Lung (tissue), 12 donors: ENCODE data around the gene PLA2G5. TPM values are rescaled to one million over a fixed set of nuclear protein-coding genes. Genes with fewer than 3 reads are reported as not detected.
A peak's percentile ranks its signal among the peaks of the same experiment; 100 is the strongest.

Experiments
- ATAC-seq: fragments of 200-7000 bp; cut with Tn5 transposase; one replicate; pipeline ENCODE4 v1.9.1; 2020; ENCODE audit warnings: moderate number of reproducible peaks; ENCODE audit not compliant: insufficient read depth, low FRiP score
- DNase-seq, 3 donors: peaks; one replicate each; pipeline ENCODE4 v3.0.0-alpha.2; 2013 to 2017
- H3K27ac ChIP-seq, 2 donors: one replicate each; pipeline ENCODE4 v1.5.1; 2013; ENCODE audit warnings: mild to moderate bottlenecking in 2 of 2, moderate library complexity in 2 of 2, control low read depth in 1 of 2, inconsistent platforms in 1 of 2, low read depth in 1 of 2, low read length in 1 of 2
- H3K27me3 ChIP-seq, 3 donors: one replicate each; pipeline ENCODE4 v1.5.1; 2013; ENCODE audit warnings: low read length in 2 of 3; ENCODE audit not compliant: control insufficient read depth in 3 of 3, insufficient read depth in 3 of 3
- H3K36me3 ChIP-seq, 4 donors: one replicate each; pipeline ENCODE4 v1.5.1; 2013; ENCODE audit warnings: low read length in 4 of 4, mild to moderate bottlenecking in 1 of 4, moderate library complexity in 1 of 4; ENCODE audit not compliant: control insufficient read depth in 4 of 4, insufficient read depth in 4 of 4
- H3K4me1 ChIP-seq, 5 donors: one replicate each; pipeline ENCODE4 v1.5.1; 2013; ENCODE audit warnings: low read length in 5 of 5, mild to moderate bottlenecking in 2 of 5, moderate library complexity in 1 of 5; ENCODE audit not compliant: control insufficient read depth in 5 of 5, insufficient read depth in 5 of 5
- H3K4me3 ChIP-seq: one replicate; pipeline ENCODE4 v1.5.1; 2013; ENCODE audit warnings: mild to moderate bottlenecking, control low read depth, moderate library complexity
- H3K9ac ChIP-seq, 2 donors: one replicate each; pipeline ENCODE4 v1.5.1; 2013; ENCODE audit warnings: low read length in 2 of 2, control low read depth in 1 of 2; ENCODE audit not compliant: insufficient read depth in 1 of 2
- H3K9me3 ChIP-seq, 4 donors: one replicate each; pipeline ENCODE4 v1.5.1; 2013; ENCODE audit warnings: low read length in 3 of 4, mild to moderate bottlenecking in 1 of 4, moderate library complexity in 1 of 4; ENCODE audit not compliant: control insufficient read depth in 4 of 4, insufficient read depth in 3 of 4
- WGBS, 2 donors: extraction: QIAGEN DNeasy Blood & Tissue Kit; methylation state at CpG; one replicate each; pipeline ENCODE4 v1.1.7; 2013; 5-methylcytosine and 5-hydroxymethylcytosine counted together
- polyA plus RNA-seq, 2 donors: library from polyadenylated mRNA; stranded (reverse); fragments of 200-250 nt; gene quantifications; one replicate each; pipeline ENCODE4 v1.2.1, GENCODE V29; 2013
- total RNA-seq, 2 donors: library from RNA; depleted of rRNA in 1 of 2; stranded (reverse); fragments of >200 nt in 1 of 2; gene quantifications; one replicate each; pipeline ENCODE4 v1.2.1, GENCODE V29; 2014 to 2021
- TF ChIP-seq, protein P1 (sequence below): IDR thresholded peaks from 2 replicates; pipeline ENCODE4 v1.5.1; 2012; ENCODE audit warnings: mild to moderate bottlenecking; ENCODE audit errors: control extremely low read depth, extremely low read depth
- donor health status: control.
- donor health status: control.
- donor health status: Bipolar disorder and iron deficiency.
- donor health status: healthy.
- donor health status: DM: yes; HTN: yes; CAD: no.

PLA2G5 gene
- total and polyA plus RNA-seq, 4 donors, result 1.1 to 6.5 (median 2.6) TPM

DNA sequence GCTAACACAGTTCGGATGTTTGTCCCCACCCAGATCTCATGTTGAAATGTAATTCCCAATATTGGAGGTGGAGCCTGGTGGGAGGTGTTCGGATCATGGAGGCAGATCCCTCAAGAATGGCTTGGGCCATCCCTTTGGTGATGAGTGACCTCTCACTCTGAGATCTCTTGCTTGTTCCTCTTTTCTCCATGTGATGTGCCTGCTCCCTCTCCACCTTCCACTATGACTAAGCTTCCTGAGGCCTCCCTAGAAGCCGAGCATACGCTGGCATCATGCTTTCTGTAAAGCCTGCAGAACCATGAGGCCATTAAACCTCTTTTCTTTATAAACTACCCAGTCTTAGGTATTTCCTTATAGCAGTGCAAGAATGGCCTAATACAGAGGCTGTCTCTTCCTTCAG lies 8.1 kb upstream of the PLA2G5 start:
- no peak for DNase-seq
- no peaks in the 10 kb centered on the region for H3K9me3 ChIP-seq
- no peak overlapping the region for H3K9ac ChIP-seq
- H3K27ac ChIP-seq, result no peak overlapping the region
- TF ChIP-seq, protein P1, sequence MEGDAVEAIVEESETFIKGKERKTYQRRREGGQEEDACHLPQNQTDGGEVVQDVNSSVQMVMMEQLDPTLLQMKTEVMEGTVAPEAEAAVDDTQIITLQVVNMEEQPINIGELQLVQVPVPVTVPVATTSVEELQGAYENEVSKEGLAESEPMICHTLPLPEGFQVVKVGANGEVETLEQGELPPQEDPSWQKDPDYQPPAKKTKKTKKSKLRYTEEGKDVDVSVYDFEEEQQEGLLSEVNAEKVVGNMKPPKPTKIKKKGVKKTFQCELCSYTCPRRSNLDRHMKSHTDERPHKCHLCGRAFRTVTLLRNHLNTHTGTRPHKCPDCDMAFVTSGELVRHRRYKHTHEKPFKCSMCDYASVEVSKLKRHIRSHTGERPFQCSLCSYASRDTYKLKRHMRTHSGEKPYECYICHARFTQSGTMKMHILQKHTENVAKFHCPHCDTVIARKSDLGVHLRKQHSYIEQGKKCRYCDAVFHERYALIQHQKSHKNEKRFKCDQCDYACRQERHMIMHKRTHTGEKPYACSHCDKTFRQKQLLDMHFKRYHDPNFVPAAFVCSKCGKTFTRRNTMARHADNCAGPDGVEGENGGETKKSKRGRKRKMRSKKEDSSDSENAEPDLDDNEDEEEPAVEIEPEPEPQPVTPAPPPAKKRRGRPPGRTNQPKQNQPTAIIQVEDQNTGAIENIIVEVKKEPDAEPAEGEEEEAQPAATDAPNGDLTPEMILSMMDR, result no peak
- 73 to 87% methylated on average over 4 of the region's 4 CpGs for WGBS, 2 donors
- no peak for ATAC-seq
- peaks cover 0 to 2% (median 0%) of the 10 kb centered on the region in 3 donors for H3K27me3 ChIP-seq
- H3K4me1 ChIP-seq, result peaks cover 0 to 1% (median 0%) of the 10 kb centered on the region in 5 donors
- H3K4me3 ChIP-seq, result no peak overlapping the region
- H3K36me3 ChIP-seq, result no peaks in the 10 kb centered on the region

DNA sequence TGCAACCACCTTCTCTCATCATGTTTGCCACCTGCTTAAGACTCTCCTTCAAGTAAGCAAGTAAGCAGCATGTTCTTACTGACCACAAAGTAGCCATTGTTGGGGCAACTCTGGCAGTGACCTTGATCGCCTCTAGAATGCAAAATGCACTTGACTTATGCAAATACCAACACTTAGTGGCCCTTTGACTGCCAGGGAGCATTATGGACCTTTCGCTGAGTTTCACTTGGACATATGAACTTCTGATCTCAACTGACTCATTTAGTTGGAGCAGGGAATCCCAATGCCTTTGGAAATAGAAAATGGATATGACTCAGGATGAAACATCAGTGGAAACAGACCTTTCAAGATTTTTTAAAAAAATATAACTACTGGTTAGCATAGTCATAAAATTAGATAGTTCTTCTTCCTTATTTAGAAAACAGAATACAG lies 6.1 kb upstream of the PLA2G5 start:
- peaks cover 0 to 2% (median 0%) of the 10 kb centered on the region in 3 donors for H3K27me3 ChIP-seq
- H3K9me3 ChIP-seq, result no peaks in the 10 kb centered on the region
- ATAC-seq (peak; percentile 58), DNase-seq (no peak)
- H3K9ac ChIP-seq, result no peak overlapping the region
- H3K27ac ChIP-seq, result no peak overlapping the region
- WGBS, 2 donors, result 70 to 90% methylated on average over 2 of the region's 2 CpGs
- no peaks in the 10 kb centered on the region for H3K36me3 ChIP-seq
- H3K4me3 ChIP-seq, result no peak overlapping the region
- TF ChIP-seq, protein P1, result no peak
- H3K4me1 ChIP-seq, result peaks cover 0 to under 1% (median 0%) of the 10 kb centered on the region in 5 donors

DNA sequence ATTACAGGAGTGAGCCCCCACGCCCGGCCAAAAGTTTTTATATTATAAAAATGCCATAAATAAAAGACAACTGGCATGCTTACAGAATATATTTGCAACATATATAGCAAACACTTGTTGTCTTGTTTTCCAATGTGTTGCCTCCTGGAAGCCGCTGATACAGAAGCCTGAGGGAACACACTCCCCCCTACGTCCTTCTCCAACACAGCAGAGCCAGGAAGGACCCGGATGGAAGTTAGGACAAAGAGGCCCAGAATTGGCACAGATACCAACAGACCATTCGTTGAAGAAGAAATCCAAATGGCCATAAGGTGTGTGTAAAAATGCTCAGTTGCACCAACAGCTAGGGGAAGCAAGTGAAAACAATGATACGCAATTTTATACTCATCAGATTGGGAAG lies 1.3 kb upstream of the PLA2G5 start:
- ATAC-seq (no peak), DNase-seq (no peak)
- 82 to 84% methylated on average over 7 of the region's 7 CpGs for WGBS, 2 donors
- H3K36me3 ChIP-seq, result no peaks in the 10 kb centered on the region
- no peaks in the 10 kb centered on the region for H3K9me3 ChIP-seq
- TF ChIP-seq, protein P1, result no peak
- H3K4me1 ChIP-seq, result peaks cover 0 to 14% (median 5%) of the 10 kb centered on the region in 5 donors
- H3K27me3 ChIP-seq, result peaks cover 0 to 2% (median 0%) of the 10 kb centered on the region in 3 donors
- no peak overlapping the region for H3K27ac ChIP-seq
- H3K4me3 ChIP-seq, result no peak overlapping the region
- H3K9ac ChIP-seq, result no peak overlapping the region

DNA sequence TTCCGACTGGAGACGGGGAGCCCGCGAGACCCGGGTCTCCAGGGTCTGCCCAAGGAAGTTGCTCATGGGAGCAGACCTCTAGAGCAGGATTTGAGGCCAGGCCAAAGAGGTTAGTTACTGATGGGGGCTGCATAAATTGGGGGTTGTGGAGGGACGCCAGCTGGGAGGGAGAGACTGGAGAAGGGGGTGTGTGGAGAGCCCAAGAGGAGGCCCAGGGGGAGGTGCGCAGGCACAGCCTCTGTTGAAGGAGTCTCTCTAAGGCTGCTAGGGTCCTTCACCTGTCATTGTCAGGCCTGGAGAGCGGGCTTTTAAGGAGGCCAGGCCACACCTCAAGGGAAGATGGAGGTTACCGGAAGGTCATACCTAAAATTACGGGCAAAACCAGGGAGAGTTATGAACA lies 363 bp downstream of the PLA2G5 start:
- no peaks in the 10 kb centered on the region for H3K27me3 ChIP-seq
- WGBS, 2 donors, result 80 to 84% methylated on average over 10 of the region's 10 CpGs
- no peaks in the 10 kb centered on the region for H3K9me3 ChIP-seq
- peak overlapping the region in 1 of 2 donors; percentile 90 for H3K27ac ChIP-seq
- H3K4me1 ChIP-seq, result peaks cover 0 to 14% (median 5%) of the 10 kb centered on the region in 5 donors
- no peak overlapping the region for H3K9ac ChIP-seq
- ATAC-seq (no peak), DNase-seq (no peak)
- no peaks in the 10 kb centered on the region for H3K36me3 ChIP-seq
- TF ChIP-seq, protein P1, result no peak
- H3K4me3 ChIP-seq, result no peak overlapping the region
